COLO829 (cell line): ENCODE measurements around the gene LRP5.
"Not testable (repeated sequence)": the region's sequence is repeated elsewhere in the genome, so short reads cannot be mapped to it uniquely, and the experiment has no call there.

ENCODE experiments used
- DNase-seq: peaks from one replicate; pipeline ENCODE4 v3.0.0; 2012; ENCODE audit warnings: low spot score

The LRP5 gene

GRCh38 chr11:68392822-68393221 is 80.4 kb downstream of the LRP5 start:
- DNase-seq = no peak

DNA sequence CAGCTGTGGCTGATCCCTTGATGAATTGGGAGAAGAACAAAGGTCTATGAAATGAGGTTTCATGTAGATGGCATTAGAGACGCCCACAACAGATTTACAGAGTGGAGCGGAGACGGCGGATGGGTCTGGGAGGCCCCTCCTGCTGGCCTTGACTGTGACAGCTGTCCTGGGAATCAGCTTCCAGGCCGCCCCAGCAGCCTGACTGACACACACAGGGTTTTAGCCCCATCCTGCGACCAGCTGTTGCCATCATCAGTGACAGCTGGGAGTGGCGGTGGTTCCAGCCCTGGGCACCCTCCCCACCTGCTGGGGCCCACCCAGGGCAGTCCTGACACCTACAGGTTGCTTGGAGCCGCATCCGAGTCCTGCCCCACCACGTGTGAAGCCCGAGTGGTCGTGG is 84.1 kb downstream of the LRP5 start:
- DNase-seq = no peak

GRCh38 chr11:68397256-68397655 is 84.9 kb downstream of the LRP5 start:
- no peak for DNase-seq

- no peak for DNase-seq
Observed at GRCh38 chr11:68398995-68399851, 86.8 kb downstream of the LRP5 start.

DNA sequence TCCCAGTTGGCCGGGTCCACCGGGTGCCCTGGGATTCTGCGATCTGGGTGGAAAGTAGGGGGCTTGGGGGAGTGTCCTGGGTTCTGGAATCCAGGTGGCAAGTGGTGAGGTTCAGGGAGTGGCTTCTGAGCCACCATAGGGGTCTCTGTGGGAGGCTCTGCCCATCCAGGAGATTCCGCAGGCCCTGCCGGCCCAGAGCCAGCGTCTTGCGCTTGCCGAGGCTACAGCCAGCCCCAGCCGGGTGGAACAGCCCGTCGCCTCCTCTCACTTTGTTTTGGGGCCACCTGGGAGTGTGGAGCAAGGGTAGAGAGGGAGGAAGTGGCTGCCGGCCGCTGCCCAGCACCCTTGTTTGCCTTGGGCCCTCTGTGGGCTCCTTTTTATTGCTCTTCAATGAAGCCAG is 87.5 kb downstream of the LRP5 start:
- no peak for DNase-seq

- DNase-seq = not testable (repeated sequence)
Observed at GRCh38 chr11:68400584-68400983, 88.2 kb downstream of the LRP5 start.

- no peak for DNase-seq
Observed at GRCh38 chr11:68401856-68402255, 89.5 kb downstream of the LRP5 start.

DNA sequence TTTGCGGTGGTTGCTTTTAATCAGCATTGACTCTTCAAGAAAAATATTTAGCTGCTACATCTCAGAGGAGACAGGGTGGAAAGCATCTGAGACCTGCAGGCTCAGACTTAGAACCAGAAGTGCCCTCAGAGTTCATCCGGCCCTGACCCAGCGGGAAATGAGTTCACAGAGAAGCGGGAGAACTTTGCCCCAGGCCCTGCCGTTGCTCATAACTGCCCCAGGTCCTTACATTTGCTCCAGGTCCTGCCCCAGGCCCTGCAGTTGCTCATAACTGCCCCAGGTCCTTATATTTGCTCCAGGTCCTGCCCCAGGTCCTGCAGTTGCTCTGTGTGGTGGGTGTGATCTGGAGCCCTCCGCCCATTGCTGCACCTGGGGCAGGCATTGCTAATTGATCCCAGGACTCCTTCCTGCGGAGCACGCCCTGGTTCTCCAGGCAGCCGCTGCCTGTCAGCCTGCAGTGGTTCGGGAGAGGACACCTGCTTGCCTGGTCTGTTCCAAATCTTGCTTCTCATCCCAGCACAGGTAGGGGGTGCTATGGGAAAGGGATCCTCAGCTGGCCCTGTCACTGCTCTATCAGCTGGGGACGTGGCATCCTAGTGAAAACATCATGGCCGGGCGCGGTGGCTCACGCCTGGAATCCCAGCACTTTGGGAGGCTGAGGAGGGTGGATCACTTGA is 90.1 kb downstream of the LRP5 start:
- DNase-seq = no peak

DNA sequence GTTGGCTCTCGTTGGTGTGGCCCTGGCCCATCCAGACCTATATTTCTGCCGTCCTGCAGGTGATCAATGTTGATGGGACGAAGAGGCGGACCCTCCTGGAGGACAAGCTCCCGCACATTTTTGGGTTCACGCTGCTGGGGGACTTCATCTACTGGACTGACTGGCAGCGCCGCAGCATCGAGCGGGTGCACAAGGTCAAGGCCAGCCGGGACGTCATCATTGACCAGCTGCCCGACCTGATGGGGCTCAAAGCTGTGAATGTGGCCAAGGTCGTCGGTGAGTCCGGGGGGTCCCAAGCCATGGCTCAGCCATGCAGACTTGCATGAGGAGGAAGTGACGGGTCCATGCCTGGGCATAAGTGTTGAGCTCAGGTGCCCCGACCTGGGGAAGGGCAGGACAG is 91.0 kb downstream of the LRP5 start:
- DNase-seq = no peak

- DNase-seq = no peak
Observed at GRCh38 chr11:68403831-68404230, 91.4 kb downstream of the LRP5 start.

DNA sequence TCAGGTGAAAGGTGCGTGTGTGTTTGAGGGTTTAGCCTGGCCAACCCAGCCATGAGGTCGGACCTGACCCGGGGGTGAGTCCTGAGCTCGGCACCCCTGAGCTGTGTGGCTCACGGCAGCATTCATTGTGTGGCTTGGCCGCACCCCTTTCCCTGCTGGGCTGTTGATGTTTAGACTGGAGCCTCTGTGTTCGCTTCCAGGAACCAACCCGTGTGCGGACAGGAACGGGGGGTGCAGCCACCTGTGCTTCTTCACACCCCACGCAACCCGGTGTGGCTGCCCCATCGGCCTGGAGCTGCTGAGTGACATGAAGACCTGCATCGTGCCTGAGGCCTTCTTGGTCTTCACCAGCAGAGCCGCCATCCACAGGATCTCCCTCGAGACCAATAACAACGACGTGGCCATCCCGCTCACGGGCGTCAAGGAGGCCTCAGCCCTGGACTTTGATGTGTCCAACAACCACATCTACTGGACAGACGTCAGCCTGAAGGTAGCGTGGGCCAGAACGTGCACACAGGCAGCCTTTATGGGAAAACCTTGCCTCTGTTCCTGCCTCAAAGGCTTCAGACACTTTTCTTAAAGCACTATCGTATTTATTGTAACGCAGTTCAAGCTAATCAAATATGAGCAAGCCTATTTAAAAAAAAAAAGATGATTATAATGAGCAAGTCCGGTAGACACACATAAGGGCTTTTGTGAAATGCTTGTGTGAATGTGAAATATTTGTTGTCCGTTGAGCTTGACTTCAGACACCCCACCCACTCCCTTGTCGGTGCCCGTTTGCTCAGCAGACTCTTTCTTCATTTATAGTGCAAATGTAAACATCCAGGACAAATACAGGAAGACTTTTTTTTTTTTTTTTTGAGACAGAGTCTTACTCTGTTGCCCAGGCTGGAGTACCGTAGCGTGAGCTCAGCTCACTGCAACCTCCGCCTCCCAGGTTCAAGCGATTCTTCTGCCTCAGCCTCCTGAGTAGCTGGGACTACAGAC is 94.2 kb downstream of the LRP5 start:
- no peak for DNase-seq

DNA sequence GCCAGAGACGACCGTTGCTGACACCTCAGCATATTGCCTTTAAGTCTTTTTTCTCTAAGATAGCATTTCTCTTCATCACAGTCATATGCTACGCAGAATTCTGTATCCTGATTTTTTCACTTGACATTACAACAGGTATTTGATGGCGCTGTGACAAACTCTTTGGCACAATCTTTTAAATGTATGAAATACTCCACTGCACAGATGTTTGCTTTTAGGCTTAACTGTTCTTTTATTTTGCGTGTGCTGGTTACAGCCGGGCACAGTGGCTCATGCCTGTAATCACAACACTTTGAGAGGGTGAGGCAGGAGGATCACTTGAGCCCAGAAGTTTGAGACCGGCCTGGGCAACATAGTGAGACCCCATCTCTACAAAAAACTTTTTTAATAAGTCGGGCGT is 96.1 kb downstream of the LRP5 start:
- DNase-seq = no peak

- DNase-seq = no peak
Observed at GRCh38 chr11:68409748-68410344, 97.5 kb downstream of the LRP5 start.

DNA sequence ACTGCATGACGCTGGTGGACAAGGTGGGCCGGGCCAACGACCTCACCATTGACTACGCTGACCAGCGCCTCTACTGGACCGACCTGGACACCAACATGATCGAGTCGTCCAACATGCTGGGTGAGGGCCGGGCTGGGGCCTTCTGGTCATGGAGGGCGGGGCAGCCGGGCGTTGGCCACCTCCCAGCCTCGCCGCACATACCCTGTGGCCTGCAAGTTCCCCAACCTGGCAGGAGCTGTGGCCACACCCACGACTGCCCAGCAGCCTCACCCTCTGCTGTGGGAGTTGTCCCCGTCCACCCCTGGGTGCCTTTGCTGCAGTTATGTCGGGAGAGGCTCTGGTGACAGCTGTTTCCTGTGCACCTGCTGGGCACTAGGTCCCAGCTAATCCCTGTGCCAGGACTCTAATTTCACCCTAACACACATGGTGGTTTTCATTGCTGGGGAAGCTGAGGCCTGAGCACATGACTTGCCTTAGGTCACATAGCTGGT is 99.2 kb downstream of the LRP5 start:
- no peak for DNase-seq

DNA sequence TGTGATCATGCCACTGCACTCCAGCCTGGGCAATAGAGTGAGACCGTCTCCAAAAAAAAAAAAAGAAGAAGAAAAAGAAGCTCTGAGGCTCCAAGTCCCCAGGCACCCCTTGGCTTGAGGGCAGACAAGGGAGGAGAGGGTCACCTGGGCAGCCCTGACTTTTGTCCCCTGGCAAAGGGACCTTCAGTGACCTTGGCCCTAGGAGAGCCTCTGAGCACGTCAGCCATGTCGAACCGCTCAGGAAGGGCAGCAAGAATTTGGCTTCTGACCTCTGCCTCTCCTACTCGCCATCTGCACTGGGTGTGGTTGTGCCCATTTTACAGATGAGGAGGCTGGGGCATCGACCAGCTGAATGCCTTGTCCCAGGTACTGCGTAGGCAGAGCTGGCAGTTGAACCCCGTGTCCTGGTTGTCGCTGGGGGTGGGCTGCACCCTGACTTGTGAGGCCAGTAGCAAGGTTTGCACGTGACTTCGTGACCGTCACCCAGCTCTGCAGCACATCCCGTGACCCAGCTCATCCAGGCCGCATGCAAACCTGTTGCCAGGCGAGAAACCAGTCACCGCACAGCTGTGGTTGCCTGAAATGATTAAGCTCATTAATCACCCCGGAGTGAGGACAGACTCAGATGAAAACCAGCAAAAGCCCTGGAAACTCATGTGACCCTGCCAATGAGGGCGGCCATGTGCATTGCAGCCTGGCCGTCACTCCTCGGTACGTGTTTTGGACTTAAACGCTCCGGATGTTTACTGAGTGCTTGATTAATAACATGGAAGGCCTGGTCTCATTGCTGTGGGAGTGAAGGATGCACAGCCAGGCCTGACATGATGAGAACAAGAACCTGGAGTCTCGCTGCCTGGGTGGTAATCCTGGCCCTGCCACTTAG is 100.4 kb downstream of the LRP5 start:
- DNase-seq = no peak

- no peak for DNase-seq
Observed at GRCh38 chr11:68413591-68413999, 101.2 kb downstream of the LRP5 start.

DNA sequence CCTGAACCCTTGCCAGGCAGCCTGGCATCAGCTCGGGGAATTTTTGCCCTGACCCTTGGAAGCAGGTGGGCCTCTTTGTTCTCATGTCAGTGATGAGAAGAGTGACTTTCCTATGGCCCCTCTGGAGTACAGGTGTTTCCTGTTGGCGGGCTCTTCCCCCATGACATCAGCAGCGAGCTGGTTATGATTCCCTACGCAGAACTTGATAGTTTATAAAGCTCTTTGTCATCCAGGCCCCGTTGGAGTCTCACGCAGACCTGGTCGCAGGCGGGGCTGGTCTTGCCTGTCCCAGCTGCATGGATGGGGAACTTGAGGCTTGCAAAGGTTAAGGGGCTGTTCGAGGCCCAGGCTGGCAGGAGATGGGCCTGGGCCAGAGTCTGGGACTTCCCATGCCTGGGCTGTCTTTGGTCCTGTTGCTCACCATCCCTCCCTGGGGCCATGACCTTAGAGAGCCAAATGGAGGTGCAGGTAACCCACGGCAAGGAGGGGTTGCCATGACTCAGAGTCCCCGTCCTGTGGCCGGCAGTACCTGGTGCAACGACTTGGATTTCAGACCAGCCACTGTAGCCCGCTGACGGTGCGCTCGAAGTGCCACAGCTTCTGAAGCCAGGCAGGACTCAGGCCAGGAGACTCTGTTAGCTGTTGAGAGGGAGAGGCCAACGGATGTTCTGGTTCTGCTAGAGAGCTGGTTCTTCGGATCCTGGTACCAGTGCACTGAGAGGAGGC is 102.3 kb downstream of the LRP5 start:
- DNase-seq = no peak

- DNase-seq = no peak
Observed at GRCh38 chr11:68416070-68416578, 103.7 kb downstream of the LRP5 start.

DNA sequence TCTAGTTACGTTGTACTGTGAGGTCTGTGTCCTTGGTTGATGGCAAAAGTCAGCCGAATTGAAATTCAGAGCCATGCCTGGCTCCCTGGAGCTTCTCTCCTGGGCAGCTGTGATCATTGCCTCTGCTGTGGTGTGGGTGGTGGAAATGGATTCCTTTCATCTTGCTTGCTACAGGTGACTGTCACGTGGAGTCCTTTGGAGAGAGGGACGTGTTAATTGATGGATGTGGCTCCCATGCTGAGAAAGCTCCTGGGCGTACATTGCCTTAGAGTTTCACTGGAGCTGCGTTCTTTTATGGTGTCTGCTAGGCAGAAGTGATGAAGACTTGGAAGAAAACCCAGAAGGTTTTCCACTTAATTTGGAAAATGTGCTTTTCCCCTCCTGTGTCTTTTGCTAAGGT is 106.3 kb downstream of the LRP5 start:
- no peak for DNase-seq

GRCh38 chr11:68420171-68420570 is 107.8 kb downstream of the LRP5 start:
- DNase-seq = no peak
